ENCODE measurements around the gene ADAMTS7.
"Not testable (repeated sequence)": the region's sequence is repeated elsewhere in the genome, so short reads cannot be mapped to it uniquely, and the experiment has no call there.

ADAMTS7 gene

GRCh38 chr15:78807359-78807758 is 3.9 kb downstream of the ADAMTS7 start:
- TF ChIP-seq, protein P1, sequence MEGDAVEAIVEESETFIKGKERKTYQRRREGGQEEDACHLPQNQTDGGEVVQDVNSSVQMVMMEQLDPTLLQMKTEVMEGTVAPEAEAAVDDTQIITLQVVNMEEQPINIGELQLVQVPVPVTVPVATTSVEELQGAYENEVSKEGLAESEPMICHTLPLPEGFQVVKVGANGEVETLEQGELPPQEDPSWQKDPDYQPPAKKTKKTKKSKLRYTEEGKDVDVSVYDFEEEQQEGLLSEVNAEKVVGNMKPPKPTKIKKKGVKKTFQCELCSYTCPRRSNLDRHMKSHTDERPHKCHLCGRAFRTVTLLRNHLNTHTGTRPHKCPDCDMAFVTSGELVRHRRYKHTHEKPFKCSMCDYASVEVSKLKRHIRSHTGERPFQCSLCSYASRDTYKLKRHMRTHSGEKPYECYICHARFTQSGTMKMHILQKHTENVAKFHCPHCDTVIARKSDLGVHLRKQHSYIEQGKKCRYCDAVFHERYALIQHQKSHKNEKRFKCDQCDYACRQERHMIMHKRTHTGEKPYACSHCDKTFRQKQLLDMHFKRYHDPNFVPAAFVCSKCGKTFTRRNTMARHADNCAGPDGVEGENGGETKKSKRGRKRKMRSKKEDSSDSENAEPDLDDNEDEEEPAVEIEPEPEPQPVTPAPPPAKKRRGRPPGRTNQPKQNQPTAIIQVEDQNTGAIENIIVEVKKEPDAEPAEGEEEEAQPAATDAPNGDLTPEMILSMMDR (IDR thresholded peaks at IDR 0.05): no peak
- Histone ChIP-seq H3K9me3 (no peaks in the 10 kb centered on the region), H3K4me1 (ENCODE audit: control insufficient read depth in 1 of 2, insufficient read depth in 1 of 2, low read depth in 1 of 2, low read length in 1 of 2) (peaks cover 17 to 18% of the 10 kb centered on the region in 2 experiments), H3K36me3 (no peaks in the 10 kb centered on the region), H3K27ac (no peak overlapping the region), H3K27me3 (peaks cover 77% of the 10 kb centered on the region), H3K4me3 (ENCODE audit: low read depth in 1 of 2, low read length in 1 of 2) (no peak overlapping the region)

DNA sequence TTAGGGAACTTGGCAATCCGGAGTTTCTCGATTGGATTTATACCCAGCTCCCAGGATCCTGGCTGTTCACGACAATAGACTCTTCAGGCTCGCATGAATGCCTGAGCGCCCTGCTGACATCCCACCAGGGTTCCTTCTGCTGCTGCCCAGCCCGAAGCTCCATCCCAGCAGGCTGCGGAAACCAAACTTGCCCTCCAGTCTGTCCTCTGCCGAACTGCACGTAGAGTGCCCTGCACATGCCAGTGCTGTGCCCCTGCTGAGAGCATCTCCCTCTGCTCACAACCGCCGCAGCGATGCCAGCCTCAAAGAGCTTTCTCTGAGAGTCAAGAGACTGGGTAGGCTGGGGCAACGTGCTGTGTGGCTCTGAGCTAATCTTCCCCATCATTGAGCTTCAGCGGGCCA is 6.9 kb downstream of the ADAMTS7 start:
- Histone ChIP-seq H3K27ac (no peak overlapping the region), H3K4me3 (ENCODE audit: low read depth in 1 of 2, low read length in 1 of 2) (no peak overlapping the region), H3K27me3 (peaks cover 47% of the 10 kb centered on the region), H3K9me3 (no peaks in the 10 kb centered on the region), H3K36me3 (no peaks in the 10 kb centered on the region), H3K4me1 (ENCODE audit: control insufficient read depth in 1 of 2, insufficient read depth in 1 of 2, low read depth in 1 of 2, low read length in 1 of 2) (no peaks in the 10 kb centered on the region)
- TF ChIP-seq, protein P1 (IDR thresholded peaks at IDR 0.05): no peak

DNA sequence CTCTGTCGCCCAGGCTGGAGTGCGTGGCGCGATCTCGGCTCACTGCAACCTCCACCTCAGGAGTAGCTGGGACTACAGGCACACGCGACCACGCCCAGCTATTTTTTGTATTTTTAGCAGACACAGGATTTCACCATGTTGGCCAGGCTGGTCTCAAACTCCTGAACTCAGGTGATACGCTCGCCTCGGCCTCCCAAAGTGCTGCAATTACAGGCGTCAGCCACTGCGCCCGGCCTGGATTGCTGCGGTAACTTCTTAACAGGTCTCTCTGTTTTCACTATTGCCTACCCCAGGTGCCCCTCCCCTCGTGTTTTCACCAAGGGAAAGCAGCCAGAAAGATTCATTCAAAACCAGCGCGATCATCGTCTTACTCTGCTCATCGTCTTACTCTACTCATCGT is 10.5 kb downstream of the ADAMTS7 start:
- TF ChIP-seq, protein P1 (IDR thresholded peaks at IDR 0.05): no peak

DNA sequence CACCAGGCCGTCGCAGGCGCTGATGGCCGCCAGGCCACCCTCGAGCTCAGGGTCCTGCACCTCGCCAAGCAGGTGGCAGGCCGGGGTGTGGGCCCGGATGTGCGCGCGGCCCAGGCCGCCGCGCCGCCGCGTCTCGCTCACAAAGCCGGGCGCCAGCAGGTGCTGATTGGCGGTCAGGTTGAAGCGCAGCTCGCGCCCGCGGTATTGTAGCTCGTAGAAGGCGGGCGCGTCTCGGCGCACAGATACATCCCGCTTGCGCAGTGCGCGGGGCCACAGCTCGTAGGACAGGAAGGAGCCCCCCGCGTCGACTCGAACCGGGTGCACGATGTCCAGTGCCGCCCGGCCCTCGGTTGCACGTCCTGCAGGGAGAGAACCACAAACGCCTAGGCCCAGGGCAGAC is 11.1 kb downstream of the ADAMTS7 start:
- Histone ChIP-seq H3K27me3 (peaks cover 10% of the 10 kb centered on the region), H3K4me1 (ENCODE audit: control insufficient read depth in 1 of 2, insufficient read depth in 1 of 2, low read depth in 1 of 2, low read length in 1 of 2) (no peaks in the 10 kb centered on the region), H3K9me3 (no peaks in the 10 kb centered on the region), H3K4me3 (ENCODE audit: low read depth in 1 of 2, low read length in 1 of 2) (no peak overlapping the region), H3K36me3 (no peaks in the 10 kb centered on the region), H3K27ac (no peak overlapping the region)
- TF ChIP-seq, protein P1 (IDR thresholded peaks at IDR 0.05): no peak

More for the DNA sequence above, 10.5 kb downstream of the ADAMTS7 start:
- Histone ChIP-seq H3K27ac (no peak overlapping the region), H3K4me1 (ENCODE audit: control insufficient read depth in 1 of 2, insufficient read depth in 1 of 2, low read depth in 1 of 2, low read length in 1 of 2) (no peaks in the 10 kb centered on the region), H3K4me3 (ENCODE audit: low read depth in 1 of 2, low read length in 1 of 2) (no peak overlapping the region), H3K9me3 (no peaks in the 10 kb centered on the region), H3K27me3 (peaks cover 15% of the 10 kb centered on the region), H3K36me3 (no peaks in the 10 kb centered on the region)

DNA sequence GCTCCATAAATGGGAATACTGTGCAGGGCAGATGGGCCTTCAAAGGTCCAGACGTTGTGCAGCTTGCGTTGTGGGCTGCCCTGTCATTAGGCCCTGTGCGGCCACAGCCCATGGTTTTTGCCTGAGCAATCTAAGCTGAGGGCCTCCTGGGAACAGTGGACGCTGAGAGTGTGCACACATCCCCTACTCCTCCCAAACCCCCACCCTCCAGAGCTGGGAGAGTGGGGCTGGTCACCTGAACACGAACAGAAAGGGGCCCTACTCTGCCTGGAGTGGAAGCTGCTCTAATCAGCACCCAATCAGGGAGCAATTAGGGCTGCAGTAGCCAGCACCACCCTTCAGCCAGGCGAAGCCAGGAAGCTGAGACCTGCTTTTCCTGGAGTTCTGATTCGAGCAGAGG is 12.2 kb downstream of the ADAMTS7 start:
- H3K9me3 ChIP-seq; H3K4me3 ChIP-seq (ENCODE audit: low read depth in 1 of 2, low read length in 1 of 2); H3K4me1 ChIP-seq (ENCODE audit: control insufficient read depth in 1 of 2, insufficient read depth in 1 of 2, low read depth in 1 of 2, low read length in 1 of 2); H3K36me3 ChIP-seq; H3K27ac ChIP-seq; H3K27me3 ChIP-seq: not testable (repeated sequence)

- H3K9me3 ChIP-seq; H3K27me3 ChIP-seq; H3K4me3 ChIP-seq (ENCODE audit: low read depth in 1 of 2, low read length in 1 of 2); H3K4me1 ChIP-seq (ENCODE audit: control insufficient read depth in 1 of 2, insufficient read depth in 1 of 2, low read depth in 1 of 2, low read length in 1 of 2); H3K27ac ChIP-seq; H3K36me3 ChIP-seq: not testable (repeated sequence)
Observed at GRCh38 chr15:78798355-78798754, 12.9 kb downstream of the ADAMTS7 start.

DNA sequence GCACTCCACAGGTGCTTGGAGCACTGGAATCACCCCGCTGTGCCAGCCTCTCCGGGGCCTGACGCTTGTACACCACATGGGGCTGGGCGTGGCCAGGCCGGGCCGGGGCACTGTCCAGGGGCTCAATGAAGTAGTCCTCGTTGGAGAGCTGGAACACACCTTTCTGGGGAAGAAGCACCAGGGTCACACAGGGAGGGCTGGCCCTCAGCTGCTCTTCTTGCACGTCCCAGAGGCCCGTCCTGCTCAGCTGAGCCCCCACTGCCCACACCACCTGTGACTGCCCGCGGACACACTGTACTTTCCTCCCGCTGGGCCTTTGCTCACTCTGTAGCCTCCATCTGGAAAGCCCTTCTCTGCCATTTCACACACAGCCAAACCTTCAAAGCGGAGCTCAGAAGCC is 13.3 kb downstream of the ADAMTS7 start:
- Histone ChIP-seq H3K27me3 (no peaks in the 10 kb centered on the region), H3K9me3 (no peaks in the 10 kb centered on the region), H3K27ac (no peak overlapping the region), H3K4me1 (ENCODE audit: control insufficient read depth in 1 of 2, insufficient read depth in 1 of 2, low read depth in 1 of 2, low read length in 1 of 2) (no peaks in the 10 kb centered on the region), H3K4me3 (ENCODE audit: low read depth in 1 of 2, low read length in 1 of 2) (no peak overlapping the region), H3K36me3 (no peaks in the 10 kb centered on the region)
- TF ChIP-seq, protein P1 (IDR thresholded peaks at IDR 0.05): no peak
